K562 (cell line): ENCODE data around the gene AK5. TPM values are rescaled to one million over a fixed set of nuclear protein-coding genes. Genes with fewer than 3 reads are reported as not detected.

Source experiments
- ATAC-seq: fragments of 200-7000 bp; cut with Tn5 transposase; 3 replicates; pipeline ENCODE4 v1.9.1; 2020; ENCODE audit warnings: moderate library complexity
- BruUV-seq: library from RNA; stranded (reverse); fragments of 400-500 nt; replicated peaks from 2 replicates; lab custom pipeline; 2021; lab: Mats Ljungman, UMichigan
- CTCF ChIA-PET: fragments of 300-600 bp; formaldehyde crosslinking; extraction: SDS; loops from one replicate; lab custom pipeline; 2021; ENCODE audit warnings: low intra/inter-chr PET ratio; lab: Yijun Ruan, JAX
- POLR2A ChIA-PET: fragments of 300-600, 350-650 bp; sonication (Branson Sonifier 250); formaldehyde crosslinking; extraction: SDS; loops from one replicate; lab custom pipeline; 2021; ENCODE audit warnings: antibody characterized with exemption, inconsistent platforms; lab: Yijun Ruan, JAX
- DNase-seq, 4 experiments: peaks; one replicate each; pipeline versions ENCODE4 v3.0.0 to v3.0.0-alpha.2; 2011 to 2018; ENCODE audit warnings: low spot score in 3 of 4, mixed read lengths in 3 of 4; ENCODE audit errors: extremely low read depth in 1 of 4
- FAIRE-seq: peaks from 2 replicates; lab custom pipeline; 2011; peaks lifted over from hg19 to GRCh38; lab: Jason Lieb, UNC
- H2AFZ ChIP-seq: 2 replicates; pipeline ENCODE4 v1.6.0; 2011; ENCODE audit warnings: low read depth, low read length, control low read depth, inconsistent platforms
- H3K27ac ChIP-seq: fragments of 200-600 bp; 3 replicates; pipeline ENCODE4 v1.8.0; 2011; ENCODE audit warnings: low read depth, mild to moderate bottlenecking, control low read depth, inconsistent platforms, low read length, moderate library complexity, mixed read lengths; ENCODE audit errors: extremely low read depth
- H3K27me3 ChIP-seq, 2 experiments: fragments of 300-600 bp in 1 of 2; 2 replicates in 1 of 2; 3 replicates in 1 of 2; pipeline versions ENCODE4 v1.6.0 to v1.8.0; 2011; ENCODE audit warnings: inconsistent platforms in 2 of 2, low read length in 2 of 2, mild to moderate bottlenecking in 1 of 2, mixed read lengths in 1 of 2, moderate library complexity in 1 of 2; ENCODE audit not compliant: control insufficient read depth in 2 of 2, insufficient read depth in 2 of 2
- H3K36me3 ChIP-seq: fragments of 300-600 bp; 3 replicates; pipeline ENCODE4 v1.8.0; 2011; ENCODE audit warnings: mild to moderate bottlenecking, low read length, inconsistent platforms; ENCODE audit not compliant: control insufficient read depth, insufficient read depth
- H3K4me1 ChIP-seq, 2 experiments: fragments of 200-600 bp in 1 of 2; replicated peaks in 1 of 2; 2 replicates in 1 of 2; 3 replicates in 1 of 2; pipeline versions ENCODE4 v1.5.1 to v1.8.0; 2011; ENCODE audit warnings: inconsistent platforms in 2 of 2, low read length in 2 of 2, mild to moderate bottlenecking in 1 of 2, mixed read lengths in 1 of 2, moderate library complexity in 1 of 2; ENCODE audit not compliant: control insufficient read depth in 2 of 2, insufficient read depth in 2 of 2
- H3K4me2 ChIP-seq: 2 replicates; pipeline ENCODE4 v1.6.1; 2011; ENCODE audit warnings: low read length, control low read depth, inconsistent platforms, mixed read lengths; ENCODE audit not compliant: insufficient read depth
- H3K4me3 ChIP-seq: fragments of 200-600 bp; sonication (generic), shearing (Covaris generic); 2 replicates; pipeline ENCODE4 v1.5.1; 2016; ENCODE audit warnings: control low read depth, inconsistent platforms
- H3K79me2 ChIP-seq: fragments of 200-600 bp; 3 replicates; pipeline ENCODE4 v1.8.0; 2011; ENCODE audit warnings: low read length, inconsistent platforms; ENCODE audit not compliant: control insufficient read depth, insufficient read depth
- H3K9ac ChIP-seq, 2 experiments: 2 replicates each; pipeline versions ENCODE4 v1.6.0 to v1.6.1; 2011; ENCODE audit warnings: low read depth in 2 of 2, low read length in 2 of 2, control low read depth in 1 of 2, inconsistent platforms in 1 of 2, mild to moderate bottlenecking in 1 of 2, mixed read lengths in 1 of 2; ENCODE audit not compliant: insufficient read depth in 1 of 2
- H3K9me1 ChIP-seq: one replicate; pipeline ENCODE4 v1.6.0; 2011; ENCODE audit warnings: inconsistent platforms, mild to moderate bottlenecking, low read length, moderate library complexity; ENCODE audit not compliant: control insufficient read depth, insufficient read depth
- H3K9me3 ChIP-seq: replicated peaks from 2 replicates; pipeline ENCODE4 v1.5.1; 2011; ENCODE audit warnings: low read depth, low read length, inconsistent platforms; ENCODE audit not compliant: control insufficient read depth, insufficient read depth
- H4K20me1 ChIP-seq: replicated peaks from 2 replicates; pipeline ENCODE4 v1.6.1; 2011; ENCODE audit warnings: low read length, inconsistent platforms, mixed read lengths; ENCODE audit not compliant: control insufficient read depth, insufficient read depth
- BRCA1 ChIP-seq, 2 experiments: fragments of 450-650 bp in 1 of 2; sonication (generic) in 1 of 2; formaldehyde crosslinking in 1 of 2; IDR thresholded peaks; 2 replicates each; pipeline versions ENCODE4 v1.5.0 to v1.6.1; 2017 to 2020; ENCODE audit warnings: mild to moderate bottlenecking in 1 of 2, missing genetic modification reagents in 1 of 2
- CBX8 ChIP-seq: fragments of 200-600 bp; sonication (generic); IDR thresholded peaks from 2 replicates; pipeline ENCODE4 v1.6.1; 2012; ENCODE audit warnings: borderline replicate concordance, mixed run types, low read depth, mild to moderate bottlenecking, moderate library complexity, mixed read lengths, low read length, control low read depth, inconsistent platforms; ENCODE audit not compliant: poor library complexity, severe bottlenecking; ENCODE audit errors: extremely low read depth
- HMG20B ChIP-seq: fragments of 250-450 bp; sonication (Bioruptor Pico); IDR thresholded peaks from 2 replicates; pipeline ENCODE4 v1.5.0; 2021; ENCODE audit warnings: mild to moderate bottlenecking
- HNRNPL ChIP-seq: fragments of 200-400 bp; formaldehyde crosslinking; IDR thresholded peaks from 2 replicates; pipeline ENCODE4 v1.6.1; 2017; ENCODE audit warnings: low read depth, mild to moderate bottlenecking, low read length
- XRCC5 ChIP-seq: fragments of 200-400 bp; formaldehyde crosslinking; IDR thresholded peaks from 2 replicates; pipeline ENCODE4 v1.6.1; 2017; ENCODE audit warnings: low read depth, mild to moderate bottlenecking, low read length
- ZBED1 ChIP-seq: IDR thresholded peaks from 2 replicates; pipeline ENCODE4 v1.6.1; 2014
- WGBS: fragments of 100-300 bp; shearing (Covaris generic); methylation state at CpG from one replicate; pipeline ENCODE4 v1.1.6; 2016; ENCODE audit warnings: low coverage, mixed read lengths; ENCODE audit not compliant: insufficient coverage; ENCODE audit errors: missing lambda C conversion rate; 5-methylcytosine and 5-hydroxymethylcytosine counted together
- in situ Hi-C: fragments of 300-500 bp; cut with MboI; formaldehyde crosslinking; loops from 4 replicates; pipeline ENCODE4 v1.15.0; 2018; ENCODE audit warnings: inconsistent platforms, mixed read lengths
- intact Hi-C: fragments of 100-400 bp; cut with micrococcal nuclease; formaldehyde crosslinking; loops from 2 replicates; pipeline ENCODE4 v1.14.2; 2022
- polyA plus RNA-seq, 8 experiments: library from polyadenylated mRNA; depleted of rRNA in 4 of 8; stranded (reverse) in 5 of 8; unstranded in 3 of 8; fragments of >200 nt; fragmentation: Nextera tagmentation in 2 of 8; fragmentation: Illumina TruSeq in 1 of 8; extraction: Ambion mirVana in 2 of 8; extraction: Trizol in 1 of 8; gene quantifications; 2 replicates each; pipeline versions ENCODE4 v1.2.1 to v1.2.3, GENCODE V29; 2011 to 2014; ENCODE audit warnings: inconsistent platforms in 1 of 8, missing spikeins in 1 of 8
- total RNA-seq, 7 experiments: library from RNA; depleted of rRNA in 6 of 7; stranded (reverse); fragments of >200 nt in 6 of 7; fragmentation: Illumina TruSeq in 2 of 7; extraction: Trizol in 2 of 7; gene quantifications; 2 replicates each; pipeline versions ENCODE4 v1.2.1 to v1.2.3, GENCODE V29; 2011 to 2021; ENCODE audit warnings: low replicate concordance in 1 of 7
- TF ChIP-seq, protein P1 (sequence below): fragments of 250-450 bp; sonication (Bioruptor Pico); IDR thresholded peaks from 2 replicates; pipeline ENCODE4 v1.4.0; 2020; ENCODE audit warnings: mild to moderate bottlenecking, moderate library complexity

Gene AK5
- total and polyA plus RNA-seq, 9 of the 15 experiments (the other 6 are each of a cell fraction or from before 2014, with no cell fraction given), result 0.06 TPM; not detected in 8

DNA sequence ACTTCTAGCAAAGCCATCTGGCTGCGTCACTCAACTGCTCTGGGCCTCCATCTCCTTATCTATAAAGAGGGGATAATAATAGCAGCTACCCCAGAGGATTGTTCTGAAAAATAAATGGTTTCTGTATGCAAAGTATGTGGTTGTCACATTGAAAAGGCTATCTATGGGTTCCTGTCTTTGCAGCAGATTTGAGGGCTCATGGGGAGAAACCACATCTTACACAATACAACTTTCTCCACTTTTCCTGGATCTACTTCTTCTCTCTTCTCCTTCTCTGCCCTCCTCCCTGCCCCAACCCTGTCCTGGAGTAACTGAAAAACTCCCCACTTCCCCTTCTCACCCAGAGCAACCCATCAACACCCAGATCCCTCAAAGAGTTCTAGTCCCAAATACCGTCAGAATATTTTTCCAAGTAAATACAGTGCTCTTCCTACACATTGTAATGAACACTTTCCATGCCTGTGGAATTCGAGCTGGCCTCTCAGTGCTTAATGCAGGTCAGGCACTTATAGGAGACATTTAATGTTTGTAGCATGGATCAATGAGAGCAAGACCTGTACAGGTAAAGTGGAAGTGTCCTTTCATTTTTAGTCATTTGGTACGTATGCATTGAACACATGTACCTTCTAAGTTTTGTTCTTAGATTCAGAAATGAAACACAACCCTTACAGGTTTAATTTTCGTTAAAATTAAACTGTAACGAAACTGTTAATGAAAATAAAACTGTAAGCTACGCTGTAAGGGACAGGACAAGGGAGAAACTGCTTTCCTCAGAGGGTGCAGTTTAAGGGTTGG lies 131.9 kb downstream of the AK5 start:
- H4K20me1 ChIP-seq, result no peaks in the 10 kb centered on the region
- ATAC-seq (no peak), FAIRE-seq (no peak), DNase-seq (no peak)
- no peaks in the 10 kb centered on the region for H3K9me3 ChIP-seq
- no peak overlapping the region for H2AFZ ChIP-seq
- no peak overlapping the region for H3K9ac ChIP-seq
- no TSS peak for BruUV-seq
- ChIA-PET CTCF (interaction anchor here (0.6 kb wide), 1 partner anchor 107 kb away, joined by 3 read pairs; no protein-coding TSS in a partner anchor), POLR2A (no interaction called here)
- 0 out of 5 replicates have a peak, but pooled peaks cover 0 to 2% of the 10 kb centered on the region in 2 experiments for H3K27me3 ChIP-seq
- no peaks in the 10 kb centered on the region for H3K79me2 ChIP-seq
- WGBS, result 1% methylated on average over 7 of the region's 7 CpGs
- TF ChIP-seq CBX8, result peak; percentile 23
- TF ChIP-seq HNRNPL, result no peak
- no peak for TF ChIP-seq ZBED1
- TF ChIP-seq BRCA1 (IDR thresholded peaks at IDR 0.05), result no peak
- TF ChIP-seq BRCA1 (CRISPR knock-in tag; IDR thresholded peaks at IDR 0.05), result no peak
- TF ChIP-seq, protein P1, sequence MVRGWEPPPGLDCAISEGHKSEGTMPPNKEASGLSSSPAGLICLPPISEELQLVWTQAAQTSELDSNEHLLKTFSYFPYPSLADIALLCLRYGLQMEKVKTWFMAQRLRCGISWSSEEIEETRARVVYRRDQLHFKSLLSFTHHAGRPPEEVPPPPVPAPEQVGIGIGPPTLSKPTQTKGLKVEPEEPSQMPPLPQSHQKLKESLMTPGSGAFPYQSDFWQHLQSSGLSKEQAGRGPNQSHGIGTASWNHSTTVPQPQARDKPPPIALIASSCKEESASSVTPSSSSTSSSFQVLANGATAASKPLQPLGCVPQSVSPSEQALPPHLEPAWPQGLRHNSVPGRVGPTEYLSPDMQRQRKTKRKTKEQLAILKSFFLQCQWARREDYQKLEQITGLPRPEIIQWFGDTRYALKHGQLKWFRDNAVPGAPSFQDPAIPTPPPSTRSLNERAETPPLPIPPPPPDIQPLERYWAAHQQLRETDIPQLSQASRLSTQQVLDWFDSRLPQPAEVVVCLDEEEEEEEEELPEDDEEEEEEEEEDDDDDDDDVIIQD (CRISPR knock-in tag), result no peak
- no peak for TF ChIP-seq HMG20B (CRISPR knock-in tag)
- no peak for TF ChIP-seq XRCC5
- no peak overlapping the region for H3K27ac ChIP-seq
- no peaks in the 10 kb centered on the region for H3K36me3 ChIP-seq
- H3K4me3 ChIP-seq, result no peak overlapping the region
- in situ Hi-C loops (no loop called here), intact Hi-C loops (no loop called here)
- no peaks in the 10 kb centered on the region for H3K4me1 ChIP-seq
- H3K4me2 ChIP-seq, result no peak overlapping the region
- H3K9me1 ChIP-seq, result no peaks in the 10 kb centered on the region
